ENCODE data around the gene DDX54. TPM values are rescaled to one million over a fixed set of nuclear protein-coding genes. Genes with fewer than 3 reads are reported as not detected.

The DDX54 gene
- total RNA-seq (2022; extraction: Qiagen RNA extraction; ENCODE audit: low read depth), result 53.9 to 78.5 TPM (median 72.6 TPM) in 5 replicates

GRCh38 chr12:113185180-113186032 is at the start of gene DDX54, which contains the start of gene RITA1:
Gene DDX54 (minus strand): TSS chr12:113185478. CDS start chr12:113185451, 27 bp downstream.
Gene RITA1 (plus strand): TSS chr12:113185721. CDS start chr12:113186747, 1,026 bp downstream.

GRCh38 chr12:113221181-113221996 is 36.1 kb upstream of the DDX54 start, which contains the start of gene TPCN1:
Gene TPCN1 (plus strand): TSS chr12:113221464. CDS start chr12:113226853, 5,389 bp downstream.

GRCh38 chr12:113149361-113150150 is 35.7 kb downstream of the DDX54 start, which contains the start of gene CFAP73:
Gene CFAP73 (plus strand): TSS chr12:113149724. CDS start chr12:113149858, 134 bp downstream.

GRCh38 chr12:113135178-113136127 is 49.8 kb downstream of the DDX54 start, which contains the start of gene RASAL1:
Gene RASAL1 (minus strand): TSS chr12:113135761. CDS start chr12:113135462, 299 bp downstream.

Other genes with a start within 250 kb of the DDX54 start
- gene OAS3, start 247.0 kb downstream of the DDX54 start, total RNA-seq (2022; extraction: Qiagen RNA extraction; ENCODE audit: low read depth), result 21.2 to 29.5 TPM (median 25.8 TPM) in 5 replicates
- gene OAS2, start 207.0 kb downstream of the DDX54 start, total RNA-seq (2022; extraction: Qiagen RNA extraction; ENCODE audit: low read depth), result 0.16 to 0.44 TPM (median 0.28 TPM) in 5 replicates
- gene DTX1, start 128.7 kb downstream of the DDX54 start, total RNA-seq (2022; extraction: Qiagen RNA extraction; ENCODE audit: low read depth), result 0.27 to 1.2 TPM (median 0.40 TPM) in 5 replicates
- 0.17 to 0.51 TPM (median 0.22 TPM) in 5 replicates for gene RASAL1, start 49.7 kb downstream of the DDX54 start, total RNA-seq (2022; extraction: Qiagen RNA extraction; ENCODE audit: low read depth)
- gene CFAP73, start 35.8 kb downstream of the DDX54 start, total RNA-seq (2022; extraction: Qiagen RNA extraction; ENCODE audit: low read depth), result 0.20 TPM in 1 of 5 replicates, not detected in the others
- gene RITA1, start 243 bp upstream of the DDX54 start, total RNA-seq (2022; extraction: Qiagen RNA extraction; ENCODE audit: low read depth), result 19.8 to 35.9 TPM (median 31.9 TPM) in 5 replicates
- 13.0 to 22.8 TPM (median 20.1 TPM) in 5 replicates for gene TPCN1, start 36.0 kb upstream of the DDX54 start, total RNA-seq (2022; extraction: Qiagen RNA extraction; ENCODE audit: low read depth)
- 6.5 to 12.0 TPM (median 9.3 TPM) in 5 replicates for gene SLC8B1, start 149.6 kb upstream of the DDX54 start, total RNA-seq (2022; extraction: Qiagen RNA extraction; ENCODE audit: low read depth)
- gene PLBD2, start 173.1 kb upstream of the DDX54 start, total RNA-seq (2022; extraction: Qiagen RNA extraction; ENCODE audit: low read depth), result 22.3 to 42.1 TPM (median 34.4 TPM) in 5 replicates
- gene SDS, start 218.4 kb upstream of the DDX54 start, total RNA-seq (2022; extraction: Qiagen RNA extraction; ENCODE audit: low read depth), result 0.40 to 1.5 TPM (median 1.2 TPM) in 5 replicates
- 17.6 to 33.8 TPM (median 26.2 TPM) in 5 replicates for gene SDSL, start 236.9 kb upstream of the DDX54 start, total RNA-seq (2022; extraction: Qiagen RNA extraction; ENCODE audit: low read depth)

Data from A549 treated with ZK216348 at 1 μM for 4 hours (cell line).